Activated T-cell treated with anti-CD3 and anti-CD28 coated beads, Interleukin-2, amount 50 U/mL, for 72 hours (primary cell): ENCODE results near the gene ATOH8. TPM values are rescaled to one million over a fixed set of nuclear protein-coding genes. Genes with fewer than 3 reads are reported as not detected.

Source experiments
- ATAC-seq, 2 donors: fragments of 150-1000 bp; cut with Tn5 transposase; replicated peaks in 1 of 2; 2 replicates each; pipeline ENCODE4 v1.10.0; 2021; ENCODE audit warnings: moderate library complexity in 2 of 2, mild to moderate bottlenecking in 1 of 2
- DNase-seq, 2 donors: peaks; one replicate each; pipeline ENCODE4 v3.0.0; 2021 to 2022; ENCODE audit warnings: mixed read lengths in 1 of 2
- H3K27ac Mint-ChIP-seq: one replicate; pipeline ENCODE4 v1.8.0; 2022; ENCODE audit warnings: mild to moderate bottlenecking, moderate library complexity, mixed read lengths
- H3K27me3 Mint-ChIP-seq: one replicate; pipeline ENCODE4 v1.8.0; 2022; ENCODE audit warnings: low read depth, mixed read lengths
- H3K36me3 Mint-ChIP-seq, 2 donors: one replicate each; pipeline ENCODE4 v1.8.0; 2022; ENCODE audit warnings: mixed read lengths in 2 of 2, mild to moderate bottlenecking in 1 of 2; ENCODE audit not compliant: insufficient read depth in 2 of 2
- H3K4me1 Mint-ChIP-seq: one replicate; pipeline ENCODE4 v1.8.0; 2022; ENCODE audit warnings: low read depth, mixed read lengths
- H3K4me3 Mint-ChIP-seq, 2 donors: one replicate each; pipeline ENCODE4 v1.8.0; 2022; ENCODE audit warnings: mild to moderate bottlenecking in 2 of 2, mixed read lengths in 2 of 2, moderate library complexity in 2 of 2
- H3K9me3 Mint-ChIP-seq, 2 donors: one replicate each; pipeline ENCODE4 v1.8.0; 2022; ENCODE audit warnings: mixed read lengths in 2 of 2
- total RNA-seq, 2 donors: library from RNA; stranded (reverse); gene quantifications; one replicate each; pipeline ENCODE4 v1.2.3, GENCODE V29; 2022

ATOH8 gene
- total RNA-seq, 2 donors from 2014 or later: not detected

DNA sequence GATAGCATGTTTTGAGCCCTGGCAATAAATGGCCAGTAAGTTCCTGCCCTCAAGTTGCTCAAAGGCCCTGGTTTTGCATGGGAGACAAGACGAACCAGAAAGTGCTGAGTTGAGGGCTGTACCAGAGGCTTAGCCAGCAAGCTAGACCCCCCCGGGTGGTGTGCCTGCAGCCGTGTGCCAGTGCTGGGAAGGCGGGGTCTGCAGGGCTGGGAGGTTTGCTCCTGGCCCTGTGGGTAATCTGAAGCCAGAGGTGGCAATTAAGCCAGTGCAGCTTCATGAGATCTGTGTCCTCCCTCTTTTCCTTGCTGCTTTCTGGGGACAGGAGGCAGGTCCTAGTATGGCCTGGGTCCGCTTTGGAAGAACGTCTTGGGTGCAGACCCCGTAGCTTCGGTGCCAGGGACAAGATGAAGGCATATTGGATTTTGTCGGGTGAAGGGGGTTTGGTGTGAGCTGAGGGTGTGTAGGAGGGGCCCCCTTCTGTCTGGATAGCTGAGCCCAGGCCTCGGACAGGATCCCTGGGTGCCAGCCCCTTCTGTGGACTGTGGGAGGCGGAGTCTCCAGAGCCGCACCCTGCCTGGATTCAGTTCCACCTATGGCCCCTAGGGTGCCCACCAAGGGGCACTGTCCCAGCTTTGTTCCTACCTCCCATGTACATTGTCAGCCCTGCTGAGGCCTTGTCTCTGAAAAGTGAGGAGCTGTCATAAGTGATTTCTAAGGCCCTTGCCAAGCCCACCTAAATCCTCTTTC, 15.6 kb downstream of the ATOH8 start:
- H3K27ac Mint-ChIP-seq: no peak overlapping the region
- ATAC-seq: no peak
- no peaks in the 10 kb centered on the region for H3K4me1 Mint-ChIP-seq
- H3K36me3 Mint-ChIP-seq: no peaks in the 10 kb centered on the region
- no peaks in the 10 kb centered on the region for H3K9me3 Mint-ChIP-seq
- no peak overlapping the region for H3K4me3 Mint-ChIP-seq
- DNase-seq: no peak
- peaks cover 45% of the 10 kb centered on the region for H3K27me3 Mint-ChIP-seq

- H3K4me3 Mint-ChIP-seq: no peak overlapping the region
- DNase-seq (no peak), ATAC-seq (no peak)
- no peak overlapping the region for H3K27ac Mint-ChIP-seq
- H3K36me3 Mint-ChIP-seq: no peaks in the 10 kb centered on the region
- no peaks in the 10 kb centered on the region for H3K9me3 Mint-ChIP-seq
- H3K27me3 Mint-ChIP-seq: peaks cover 40% of the 10 kb centered on the region
- H3K4me1 Mint-ChIP-seq: no peaks in the 10 kb centered on the region
Observed at GRCh38 chr2:85769983-85770362, 16.2 kb downstream of the ATOH8 start.

GRCh38 chr2:85770369-85770768, 16.6 kb downstream of the ATOH8 start:
- peaks cover 36% of the 10 kb centered on the region for H3K27me3 Mint-ChIP-seq
- no peak overlapping the region for H3K27ac Mint-ChIP-seq
- no peak overlapping the region for H3K4me3 Mint-ChIP-seq
- H3K4me1 Mint-ChIP-seq: no peaks in the 10 kb centered on the region
- H3K36me3 Mint-ChIP-seq: no peaks in the 10 kb centered on the region
- DNase-seq: no peak
- ATAC-seq: no peak
- H3K9me3 Mint-ChIP-seq: no peaks in the 10 kb centered on the region

DNA sequence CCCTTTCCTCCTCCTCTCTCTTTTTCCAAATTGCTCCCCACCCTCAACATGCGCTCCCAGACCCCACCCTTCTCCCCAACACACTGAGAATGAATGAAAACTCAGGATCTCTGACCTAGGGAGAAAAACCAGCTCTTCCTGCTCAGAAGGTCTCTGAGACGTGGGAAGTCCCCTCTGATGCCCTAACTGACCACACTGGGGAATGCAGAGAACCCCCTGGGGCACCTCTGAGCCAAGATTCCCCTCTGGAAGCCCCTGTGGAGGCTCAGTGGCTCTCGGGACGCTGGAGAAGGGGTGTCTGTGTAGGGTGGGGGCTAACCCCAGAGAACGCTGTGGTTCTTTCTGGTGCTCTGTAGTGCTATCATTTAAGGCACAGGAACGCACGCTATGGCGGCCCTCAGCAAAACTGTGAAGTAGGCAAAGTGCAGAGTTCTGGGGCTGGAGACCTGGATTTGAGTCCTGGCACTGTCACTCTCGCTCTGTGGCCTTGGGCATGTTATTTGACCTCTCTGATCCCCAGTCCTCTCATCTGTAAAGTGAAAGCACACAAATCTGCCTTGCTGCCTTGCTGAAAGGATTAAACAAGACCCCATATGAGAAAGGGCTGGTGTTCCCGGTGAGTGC, 17.1 kb downstream of the ATOH8 start:
- Mint-ChIP-seq H3K9me3 (no peaks in the 10 kb centered on the region), H3K4me3 (no peak overlapping the region), H3K27ac (no peak overlapping the region), H3K4me1 (no peaks in the 10 kb centered on the region), H3K27me3 (peaks cover 30% of the 10 kb centered on the region), H3K36me3 (no peaks in the 10 kb centered on the region)
- ATAC-seq (no peak), DNase-seq (no peak)

- no peak overlapping the region for H3K27ac Mint-ChIP-seq
- H3K36me3 Mint-ChIP-seq: no peaks in the 10 kb centered on the region
- H3K9me3 Mint-ChIP-seq: no peaks in the 10 kb centered on the region
- no peak for ATAC-seq
- H3K4me1 Mint-ChIP-seq: no peaks in the 10 kb centered on the region
- H3K4me3 Mint-ChIP-seq: no peak overlapping the region
- peaks cover 25% of the 10 kb centered on the region for H3K27me3 Mint-ChIP-seq
- no peak for DNase-seq
Observed at GRCh38 chr2:85771486-85771885, 17.7 kb downstream of the ATOH8 start.

- Mint-ChIP-seq H3K9me3 (no peaks in the 10 kb centered on the region), H3K36me3 (no peaks in the 10 kb centered on the region), H3K27me3 (peaks cover 18% of the 10 kb centered on the region), H3K4me3 (no peak overlapping the region), H3K4me1 (no peaks in the 10 kb centered on the region), H3K27ac (no peak overlapping the region)
- ATAC-seq (no peak), DNase-seq (no peak)
Observed at GRCh38 chr2:85772019-85772745, 18.4 kb downstream of the ATOH8 start.

- ATAC-seq (no peak), DNase-seq (no peak)
- peaks cover 16% of the 10 kb centered on the region for H3K27me3 Mint-ChIP-seq
- H3K9me3 Mint-ChIP-seq: no peaks in the 10 kb centered on the region
- H3K36me3 Mint-ChIP-seq: no peaks in the 10 kb centered on the region
- no peak overlapping the region for H3K27ac Mint-ChIP-seq
- no peak overlapping the region for H3K4me3 Mint-ChIP-seq
- no peaks in the 10 kb centered on the region for H3K4me1 Mint-ChIP-seq
Observed at GRCh38 chr2:85772841-85773491, 19.2 kb downstream of the ATOH8 start.

DNA sequence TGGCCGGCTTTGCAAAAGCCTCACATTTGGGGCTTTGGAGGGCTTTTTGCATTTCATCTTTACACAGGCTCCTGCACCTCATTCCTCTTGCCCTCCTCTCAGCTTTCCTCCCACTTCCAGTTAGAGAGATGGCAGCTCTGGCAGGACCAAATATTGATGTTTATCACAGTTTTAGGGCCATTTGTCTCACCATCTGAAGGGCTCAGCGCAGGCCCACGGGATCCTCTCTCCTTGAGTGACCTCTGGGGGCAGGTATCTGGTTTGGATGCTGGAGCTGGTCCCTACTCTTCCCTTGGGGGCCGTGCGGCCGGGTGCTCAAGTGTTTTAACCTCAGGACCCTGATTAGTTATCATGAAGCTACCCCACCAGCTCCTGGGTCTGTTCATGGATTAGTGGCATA, 19.9 kb downstream of the ATOH8 start:
- ATAC-seq: no peak
- no peak for DNase-seq
- no peaks in the 10 kb centered on the region for H3K9me3 Mint-ChIP-seq
- no peak overlapping the region for H3K27ac Mint-ChIP-seq
- no peak overlapping the region for H3K4me3 Mint-ChIP-seq
- no peaks in the 10 kb centered on the region for H3K36me3 Mint-ChIP-seq
- peaks cover 16% of the 10 kb centered on the region for H3K27me3 Mint-ChIP-seq
- no peaks in the 10 kb centered on the region for H3K4me1 Mint-ChIP-seq

- DNase-seq (no peak), ATAC-seq (no peak)
- Mint-ChIP-seq H3K9me3 (no peaks in the 10 kb centered on the region), H3K27me3 (peaks cover 16% of the 10 kb centered on the region), H3K4me3 (no peak overlapping the region), H3K27ac (no peak overlapping the region), H3K36me3 (no peaks in the 10 kb centered on the region), H3K4me1 (no peaks in the 10 kb centered on the region)
Observed at GRCh38 chr2:85774126-85774978, 20.6 kb downstream of the ATOH8 start.

DNA sequence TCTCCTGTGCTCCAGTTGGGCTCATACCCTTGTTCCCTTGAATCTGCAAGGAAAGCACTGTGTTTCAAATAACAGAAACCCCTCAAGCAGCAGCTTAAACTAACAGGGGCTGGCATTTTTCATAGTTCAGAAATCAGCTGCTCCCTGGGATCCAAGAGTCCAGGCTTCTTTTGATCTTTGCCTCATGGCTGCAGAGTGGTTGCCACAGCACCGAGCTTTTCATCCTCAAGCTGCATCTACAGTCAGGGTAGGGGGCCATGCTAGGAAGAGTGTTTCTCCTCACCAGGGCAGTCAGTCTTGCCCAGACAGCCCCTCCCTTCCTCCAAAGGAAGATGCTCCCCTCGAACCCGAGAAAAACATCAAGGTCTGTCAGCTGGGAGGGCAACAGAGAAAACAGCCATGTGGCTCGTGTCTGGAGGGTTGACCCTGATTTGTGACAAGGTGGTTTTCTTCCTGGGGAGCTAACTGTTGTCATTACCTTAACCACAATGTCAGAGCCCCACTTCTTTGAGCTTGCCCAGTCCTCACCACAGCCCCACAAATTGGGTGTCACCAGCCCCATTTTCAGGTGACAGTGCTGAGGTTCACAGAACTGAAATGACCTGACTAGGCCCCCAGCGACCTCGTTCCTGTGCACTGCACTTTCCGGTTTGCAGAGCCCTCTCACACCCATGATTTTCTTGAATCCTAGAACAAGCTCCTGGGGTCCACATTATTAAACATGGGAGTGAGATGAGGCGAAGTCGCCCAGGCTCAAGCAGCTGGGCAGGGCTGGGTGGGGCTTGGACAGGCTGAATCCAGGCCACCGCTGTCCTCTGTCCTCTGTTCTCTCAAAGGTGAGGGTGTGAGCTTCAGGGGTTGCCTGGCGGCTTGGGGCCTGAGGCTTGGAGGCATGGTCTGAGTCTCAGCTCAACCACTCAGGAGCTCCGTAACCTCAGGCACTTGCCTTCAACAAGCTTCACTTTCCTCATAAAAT, 21.9 kb downstream of the ATOH8 start:
- Mint-ChIP-seq H3K27ac (no peak overlapping the region), H3K4me1 (no peaks in the 10 kb centered on the region), H3K36me3 (no peaks in the 10 kb centered on the region), H3K4me3 (no peak overlapping the region), H3K9me3 (no peaks in the 10 kb centered on the region), H3K27me3 (peaks cover 16% of the 10 kb centered on the region)
- DNase-seq (no peak), ATAC-seq (no peak)

GRCh38 chr2:85776672-85777071, 22.9 kb downstream of the ATOH8 start:
- Mint-ChIP-seq H3K36me3 (no peaks in the 10 kb centered on the region), H3K4me3 (no peak overlapping the region), H3K4me1 (no peaks in the 10 kb centered on the region), H3K9me3 (no peaks in the 10 kb centered on the region), H3K27ac (no peak overlapping the region), H3K27me3 (peaks cover 12% of the 10 kb centered on the region)
- no peak for ATAC-seq
- no peak for DNase-seq

DNA sequence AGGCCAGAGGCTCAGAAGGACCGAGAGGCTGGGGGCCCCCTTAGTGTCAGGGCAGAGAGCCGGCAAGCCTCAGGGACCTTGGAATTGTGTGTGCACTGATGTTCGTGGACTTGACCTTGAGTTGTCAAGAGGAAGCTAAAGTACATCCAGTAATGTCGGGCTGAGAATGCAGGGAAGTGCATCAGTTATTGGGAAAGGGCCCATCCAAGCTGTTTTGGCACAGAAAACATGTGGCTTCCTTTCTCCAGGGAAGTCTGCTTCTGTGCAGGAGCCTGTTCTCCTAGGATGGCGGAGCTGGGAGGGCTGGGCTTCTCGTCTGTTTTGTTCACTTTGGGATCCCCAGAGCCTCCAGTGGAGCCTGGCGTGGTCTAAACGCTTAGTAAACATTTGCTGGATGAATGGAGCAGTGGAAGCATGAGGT, 23.7 kb downstream of the ATOH8 start:
- H3K27ac Mint-ChIP-seq: no peak overlapping the region
- H3K9me3 Mint-ChIP-seq: no peaks in the 10 kb centered on the region
- H3K4me3 Mint-ChIP-seq: no peak overlapping the region
- H3K36me3 Mint-ChIP-seq: no peaks in the 10 kb centered on the region
- no peak for ATAC-seq
- no peaks in the 10 kb centered on the region for H3K4me1 Mint-ChIP-seq
- peaks cover 8% of the 10 kb centered on the region for H3K27me3 Mint-ChIP-seq
- DNase-seq: no peak
